Endodermal cell (in vitro differentiated cells): Measurements from ENCODE around the gene DPP6. TPM values are rescaled to one million over a fixed set of nuclear protein-coding genes. Genes with fewer than 3 reads are reported as not detected.
"Not testable (repeated sequence)": the region's sequence is repeated elsewhere in the genome, so short reads cannot be mapped to it uniquely, and the experiment has no call there.

Experiments
- DNase-seq: peaks from one replicate; pipeline ENCODE4 v3.0.0-alpha.2; 2017
- H3K27ac ChIP-seq: 2 replicates; pipeline ENCODE4 v1.5.1; 2013; ENCODE audit warnings: mild to moderate bottlenecking, low read depth, low read length, moderate library complexity
- H3K27me3 ChIP-seq: 2 replicates; pipeline ENCODE4 v1.6.1; 2013; ENCODE audit warnings: mild to moderate bottlenecking, low read length, moderate library complexity; ENCODE audit not compliant: insufficient read depth, control insufficient read depth, poor library complexity, severe bottlenecking
- H3K36me3 ChIP-seq: 2 replicates; pipeline ENCODE4 v1.7.0; 2013; ENCODE audit warnings: mild to moderate bottlenecking, low read length, moderate library complexity; ENCODE audit not compliant: control insufficient read depth, insufficient read depth
- H3K4me1 ChIP-seq: one replicate; pipeline ENCODE4 v1.7.0; 2013; ENCODE audit warnings: low read length; ENCODE audit not compliant: control insufficient read depth, insufficient read depth
- H3K4me3 ChIP-seq: 2 replicates; pipeline ENCODE4 v1.5.1; 2013; ENCODE audit warnings: mild to moderate bottlenecking, low read length, moderate library complexity
- H3K9ac ChIP-seq: 2 replicates; pipeline ENCODE4 v1.6.1; 2013; ENCODE audit warnings: mild to moderate bottlenecking, low read length, moderate library complexity; ENCODE audit not compliant: poor library complexity, severe bottlenecking; ENCODE audit errors: extremely low read depth
- H3K9me3 ChIP-seq: 2 replicates; pipeline ENCODE4 v1.6.1; 2013; ENCODE audit warnings: mild to moderate bottlenecking, low read length, moderate library complexity; ENCODE audit not compliant: control insufficient read depth
- H3K27ac Mint-ChIP-seq: 2 replicates; pipeline ENCODE4 v1.8.0; 2020; ENCODE audit warnings: mixed read lengths
- H3K27me3 Mint-ChIP-seq: 2 replicates; pipeline ENCODE4 v1.8.0; 2021; ENCODE audit warnings: mild to moderate bottlenecking, mixed read lengths; ENCODE audit not compliant: insufficient read depth
- H3K36me3 Mint-ChIP-seq: 2 replicates; pipeline ENCODE4 v1.8.0; 2020; ENCODE audit warnings: low read depth, mixed read lengths
- H3K4me1 Mint-ChIP-seq: 2 replicates; pipeline ENCODE4 v1.8.0; 2020; ENCODE audit warnings: mixed read lengths
- H3K4me3 Mint-ChIP-seq: 2 replicates; pipeline ENCODE4 v1.8.0; 2020; ENCODE audit warnings: mild to moderate bottlenecking, moderate library complexity, mixed read lengths
- H3K9me3 Mint-ChIP-seq: 2 replicates; pipeline ENCODE4 v1.8.0; 2020; ENCODE audit warnings: mild to moderate bottlenecking, mixed read lengths
- WGBS, 2 experiments: methylation state at CpG; one replicate each; pipeline versions ENCODE4 v1.1.5 to v1.1.7; 2013; ENCODE audit warnings: missing lambda C conversion rate in 2 of 2, mixed read lengths in 1 of 2; ENCODE audit not compliant: insufficient coverage in 1 of 2, insufficient read length in 1 of 2; 5-methylcytosine and 5-hydroxymethylcytosine counted together
- total RNA-seq, 2 donors: library from RNA; stranded (reverse); fragmentation: NEBNext Ultra II Directional in 1 of 2; extraction: Animal tissue kit (Norgen Biotek cat#: 25700) in 1 of 2; gene quantifications; 2 replicates in 1 of 2; 3 replicates in 1 of 2; pipeline ENCODE4 v1.2.1, GENCODE V29; 2021
- TF ChIP-seq, protein P1 (sequence below): fragments of 200-600 bp; sonication (generic); conservative IDR thresholded peaks from 2 replicates; pipeline ENCODE4 v1.5.0; 2021; ENCODE audit warnings: antibody characterized with exemption, mild to moderate bottlenecking

The DPP6 gene
- total RNA-seq, 2 donors from 2014 or later: 1.7 to 3.0 TPM

DNA sequence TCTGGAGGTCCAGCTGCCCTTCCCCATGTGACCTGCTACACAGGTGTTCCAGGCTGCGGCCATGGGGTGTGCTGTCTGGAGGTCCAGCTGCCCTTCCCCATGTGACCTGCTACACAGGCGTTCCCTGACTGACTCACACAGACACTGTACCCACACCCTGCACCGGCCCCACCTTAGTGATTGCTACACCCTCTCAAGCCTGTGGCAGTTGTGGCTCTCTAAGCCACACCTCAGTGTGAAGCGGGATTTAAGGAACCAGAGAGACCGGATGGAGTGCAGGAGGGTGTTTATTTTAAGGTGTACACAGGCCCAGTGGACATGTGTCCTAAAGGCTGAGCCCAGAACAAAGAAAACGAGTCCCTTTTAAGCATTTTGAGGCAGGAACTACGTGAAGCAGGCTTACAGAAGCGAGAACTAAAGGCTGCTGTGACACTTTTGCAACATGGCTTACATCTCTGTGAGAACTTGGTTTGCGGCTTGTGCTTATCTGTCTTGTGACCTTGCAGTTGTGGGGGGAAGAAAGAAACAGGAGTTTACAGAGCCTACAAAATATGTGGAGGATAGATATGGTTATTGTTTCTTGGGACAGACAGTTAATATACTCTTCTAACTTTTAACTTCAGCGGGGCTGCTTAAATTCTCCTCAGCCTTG lies 624.4 kb downstream of the DPP6 start:
- Histone ChIP-seq H3K9ac (no peak overlapping the region), H3K4me1 (no peaks in the 10 kb centered on the region), H3K27me3 (no peaks in the 10 kb centered on the region), H3K36me3 (no peaks in the 10 kb centered on the region), H3K4me3 (no peak overlapping the region), H3K9me3 (no peaks in the 10 kb centered on the region), H3K27ac (no peak overlapping the region)
- Mint-ChIP-seq H3K4me3 (no peak overlapping the region), H3K4me1 (no peaks in the 10 kb centered on the region), H3K27me3 (no peaks in the 10 kb centered on the region), H3K36me3 (no peaks in the 10 kb centered on the region), H3K27ac (no peak overlapping the region), H3K9me3 (no peaks in the 10 kb centered on the region)
- TF ChIP-seq, protein P1, sequence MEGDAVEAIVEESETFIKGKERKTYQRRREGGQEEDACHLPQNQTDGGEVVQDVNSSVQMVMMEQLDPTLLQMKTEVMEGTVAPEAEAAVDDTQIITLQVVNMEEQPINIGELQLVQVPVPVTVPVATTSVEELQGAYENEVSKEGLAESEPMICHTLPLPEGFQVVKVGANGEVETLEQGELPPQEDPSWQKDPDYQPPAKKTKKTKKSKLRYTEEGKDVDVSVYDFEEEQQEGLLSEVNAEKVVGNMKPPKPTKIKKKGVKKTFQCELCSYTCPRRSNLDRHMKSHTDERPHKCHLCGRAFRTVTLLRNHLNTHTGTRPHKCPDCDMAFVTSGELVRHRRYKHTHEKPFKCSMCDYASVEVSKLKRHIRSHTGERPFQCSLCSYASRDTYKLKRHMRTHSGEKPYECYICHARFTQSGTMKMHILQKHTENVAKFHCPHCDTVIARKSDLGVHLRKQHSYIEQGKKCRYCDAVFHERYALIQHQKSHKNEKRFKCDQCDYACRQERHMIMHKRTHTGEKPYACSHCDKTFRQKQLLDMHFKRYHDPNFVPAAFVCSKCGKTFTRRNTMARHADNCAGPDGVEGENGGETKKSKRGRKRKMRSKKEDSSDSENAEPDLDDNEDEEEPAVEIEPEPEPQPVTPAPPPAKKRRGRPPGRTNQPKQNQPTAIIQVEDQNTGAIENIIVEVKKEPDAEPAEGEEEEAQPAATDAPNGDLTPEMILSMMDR: no peak
- no peak for DNase-seq
- WGBS, 2 experiments: 87% methylated on average over 4 to 9 of the region's 10 CpGs

DNA sequence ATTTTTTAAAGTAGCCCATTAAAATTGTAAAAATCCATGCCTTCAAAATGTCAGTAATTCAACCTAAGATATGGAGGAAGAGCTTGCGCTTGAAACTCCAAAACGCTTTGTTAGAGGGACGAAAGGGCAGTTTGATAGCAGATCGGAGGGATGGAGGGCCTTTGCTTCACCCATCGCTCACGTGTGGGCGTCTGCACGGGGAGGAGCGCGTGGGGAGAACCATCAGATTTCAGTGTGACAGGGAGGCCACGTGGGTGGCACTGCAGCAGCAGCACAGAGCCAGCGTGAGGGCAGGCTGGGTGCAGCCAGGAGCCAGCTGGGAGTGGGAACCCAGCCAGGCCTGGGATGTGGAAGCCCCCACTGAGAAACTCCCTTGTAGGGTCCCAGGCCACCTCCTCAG lies 625.3 kb downstream of the DPP6 start:
- Mint-ChIP-seq H3K4me3 (no peak overlapping the region), H3K4me1 (no peaks in the 10 kb centered on the region), H3K27me3 (no peaks in the 10 kb centered on the region), H3K27ac (no peak overlapping the region), H3K9me3 (no peaks in the 10 kb centered on the region), H3K36me3 (no peaks in the 10 kb centered on the region)
- 90 to 97% methylated on average over 11 to 12 of the region's 12 CpGs for WGBS, 2 experiments
- Histone ChIP-seq H3K27ac (no peak overlapping the region), H3K4me3 (no peak overlapping the region), H3K27me3 (no peaks in the 10 kb centered on the region), H3K4me1 (no peaks in the 10 kb centered on the region), H3K9me3 (no peaks in the 10 kb centered on the region), H3K9ac (no peak overlapping the region), H3K36me3 (no peaks in the 10 kb centered on the region)
- TF ChIP-seq, protein P1: no peak
- DNase-seq: no peak

GRCh38 chr7:154678001-154678550 lies 625.9 kb downstream of the DPP6 start:
- not testable (repeated sequence) for H3K4me3 ChIP-seq, H3K27ac Mint-ChIP-seq, H3K27me3 Mint-ChIP-seq, H3K4me1 ChIP-seq, H3K9me3 Mint-ChIP-seq, H3K36me3 Mint-ChIP-seq, H3K36me3 ChIP-seq, H3K9me3 ChIP-seq, H3K4me1 Mint-ChIP-seq, H3K4me3 Mint-ChIP-seq, DNase-seq, H3K27ac ChIP-seq, H3K9ac ChIP-seq, H3K27me3 ChIP-seq
- WGBS, 2 experiments: 90 to 95% methylated on average over 16 to 18 of the region's 18 CpGs
